AG09319 (cell line): Measurements from ENCODE around the gene ATF4.

ENCODE experiments used
- DNase-seq: peaks from one replicate; pipeline ENCODE4 v3.0.0-alpha.2; 2010; ENCODE audit warnings: low read depth; ENCODE audit errors: extremely low read depth
- TF ChIP-seq, protein P1 (sequence below): IDR thresholded peaks from 2 replicates; pipeline ENCODE4 v1.5.1; 2011; ENCODE audit warnings: low read depth, mild to moderate bottlenecking, inconsistent platforms, low read length, moderate library complexity

The ATF4 gene

DNA sequence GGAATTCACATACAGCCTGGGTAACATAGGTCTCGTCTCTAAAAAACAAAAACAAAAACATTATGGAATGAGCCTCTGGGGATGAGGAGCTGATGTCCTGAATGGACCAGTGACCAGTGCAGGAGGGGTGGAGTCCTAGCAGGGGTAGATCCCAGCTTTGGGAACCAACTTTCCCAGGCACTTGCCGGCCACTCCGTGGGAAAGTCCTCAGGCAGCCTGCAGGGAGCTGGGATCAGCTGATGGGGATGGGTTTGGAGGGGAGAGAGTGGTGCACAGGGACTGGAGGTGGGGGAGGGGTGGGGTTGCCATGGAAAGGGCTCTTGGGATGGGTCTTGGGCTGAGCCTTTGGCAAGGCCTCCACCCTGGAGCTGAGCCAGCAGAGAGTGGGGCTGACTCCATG, 44.5 kb upstream of the ATF4 start:
- no peak for DNase-seq
- TF ChIP-seq, protein P1, sequence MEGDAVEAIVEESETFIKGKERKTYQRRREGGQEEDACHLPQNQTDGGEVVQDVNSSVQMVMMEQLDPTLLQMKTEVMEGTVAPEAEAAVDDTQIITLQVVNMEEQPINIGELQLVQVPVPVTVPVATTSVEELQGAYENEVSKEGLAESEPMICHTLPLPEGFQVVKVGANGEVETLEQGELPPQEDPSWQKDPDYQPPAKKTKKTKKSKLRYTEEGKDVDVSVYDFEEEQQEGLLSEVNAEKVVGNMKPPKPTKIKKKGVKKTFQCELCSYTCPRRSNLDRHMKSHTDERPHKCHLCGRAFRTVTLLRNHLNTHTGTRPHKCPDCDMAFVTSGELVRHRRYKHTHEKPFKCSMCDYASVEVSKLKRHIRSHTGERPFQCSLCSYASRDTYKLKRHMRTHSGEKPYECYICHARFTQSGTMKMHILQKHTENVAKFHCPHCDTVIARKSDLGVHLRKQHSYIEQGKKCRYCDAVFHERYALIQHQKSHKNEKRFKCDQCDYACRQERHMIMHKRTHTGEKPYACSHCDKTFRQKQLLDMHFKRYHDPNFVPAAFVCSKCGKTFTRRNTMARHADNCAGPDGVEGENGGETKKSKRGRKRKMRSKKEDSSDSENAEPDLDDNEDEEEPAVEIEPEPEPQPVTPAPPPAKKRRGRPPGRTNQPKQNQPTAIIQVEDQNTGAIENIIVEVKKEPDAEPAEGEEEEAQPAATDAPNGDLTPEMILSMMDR, result no peak

DNA sequence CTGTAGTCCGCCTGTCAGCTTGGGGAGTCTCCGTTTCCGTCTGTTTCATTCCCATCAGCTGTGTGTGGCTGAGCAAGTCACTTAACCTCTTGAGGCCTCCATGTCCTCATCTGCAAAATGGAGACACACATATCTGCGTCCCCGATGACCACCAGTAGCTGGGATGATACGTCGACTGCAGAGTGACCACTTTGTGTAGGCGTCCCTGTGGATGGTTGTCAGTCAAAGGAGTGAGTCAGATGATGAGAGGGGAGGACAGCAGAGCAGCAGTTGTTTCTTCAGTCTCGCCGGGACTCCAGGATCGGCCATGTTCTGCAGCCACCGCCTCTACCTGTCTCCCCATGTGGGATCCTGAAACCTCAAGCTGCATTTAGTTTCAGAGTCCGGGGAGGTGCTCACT, 43.7 kb upstream of the ATF4 start:
- TF ChIP-seq, protein P1, result no peak

DNA sequence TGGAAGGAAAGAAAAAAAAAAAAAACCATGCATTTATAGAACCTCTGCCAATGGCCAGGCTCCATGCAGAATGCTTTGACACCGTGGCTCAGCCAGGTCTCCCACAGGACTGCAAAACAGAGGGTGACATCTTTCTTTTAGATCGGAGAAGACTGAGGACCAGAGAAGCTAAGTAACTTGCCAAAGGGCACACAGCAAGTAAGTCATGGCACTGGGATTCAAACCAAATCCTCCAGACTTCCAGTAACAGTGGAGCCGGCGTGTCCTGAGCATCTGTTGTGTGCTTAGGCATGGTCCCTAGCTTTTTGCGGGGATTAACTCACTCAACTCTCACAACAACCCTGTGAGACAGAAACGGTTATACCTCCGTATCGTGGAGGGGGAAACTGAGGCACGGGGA, 42.8 kb upstream of the ATF4 start:
- TF ChIP-seq, protein P1, result no peak
- no peak for DNase-seq

More for the DNA sequence above, 43.7 kb upstream of the ATF4 start:
- DNase-seq, result no peak

DNA sequence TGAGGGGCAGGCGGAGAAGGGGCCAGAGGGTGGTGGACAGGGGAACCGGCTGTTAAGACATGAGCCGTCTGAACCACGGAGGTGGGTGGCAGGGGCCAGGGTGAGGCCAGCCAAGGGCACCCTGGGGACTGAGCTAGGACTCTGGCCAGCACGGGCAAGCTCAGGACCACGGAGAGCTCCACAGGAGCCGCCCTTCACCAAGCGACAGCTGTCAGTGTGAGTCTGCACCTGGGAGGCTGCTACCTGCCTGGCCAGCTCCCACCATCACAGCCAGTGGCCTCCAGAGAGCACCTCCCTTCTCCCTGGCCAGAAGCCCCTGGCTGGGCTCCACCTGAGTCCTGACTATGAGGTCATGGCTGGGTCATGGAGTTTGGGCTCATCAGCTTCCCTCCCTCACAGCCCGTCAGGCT, 41.9 kb upstream of the ATF4 start:
- TF ChIP-seq, protein P1, result no peak
- DNase-seq, result no peak

DNA sequence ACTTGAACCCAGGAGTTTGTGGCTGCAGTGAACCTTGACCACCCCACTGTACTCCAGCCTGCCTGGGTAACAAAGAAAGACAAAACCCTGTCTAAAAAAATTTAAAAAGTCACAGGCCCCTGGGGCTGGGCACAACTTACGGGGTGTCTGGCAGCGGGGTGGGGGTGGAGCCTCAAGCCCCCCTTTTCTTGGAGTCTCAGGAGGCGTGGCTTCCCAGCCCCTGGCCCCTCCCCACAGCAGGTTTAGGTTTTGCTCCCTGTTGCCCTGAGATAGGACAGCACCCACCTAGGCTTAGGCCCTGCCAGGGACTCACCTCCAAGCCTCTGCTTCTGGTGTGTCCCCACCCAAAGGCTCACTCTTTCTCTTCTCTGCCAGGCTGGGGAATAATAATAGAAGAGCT, 41.1 kb upstream of the ATF4 start:
- no peak for DNase-seq
- TF ChIP-seq, protein P1, result no peak

DNA sequence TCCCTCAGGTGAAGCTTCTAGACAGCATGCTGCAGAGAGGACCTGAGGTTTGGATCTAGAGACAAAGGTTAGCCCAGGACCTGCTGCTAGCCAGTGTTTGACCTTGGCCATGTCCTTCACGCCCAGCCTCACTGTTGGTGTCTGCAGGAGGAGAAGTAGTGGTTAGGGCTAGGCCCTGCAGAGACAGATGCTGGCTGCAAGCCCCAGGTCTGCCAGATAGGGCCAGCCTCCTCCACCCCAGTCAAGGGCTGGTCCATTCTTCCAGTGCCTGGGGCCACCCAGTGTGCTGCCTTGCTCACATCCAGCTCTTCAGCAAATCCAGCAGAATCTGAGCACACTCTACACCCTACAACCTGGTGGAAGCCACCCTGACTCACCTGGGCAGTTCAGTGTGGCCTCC, 39.8 kb upstream of the ATF4 start:
- TF ChIP-seq, protein P1, result no peak

DNA sequence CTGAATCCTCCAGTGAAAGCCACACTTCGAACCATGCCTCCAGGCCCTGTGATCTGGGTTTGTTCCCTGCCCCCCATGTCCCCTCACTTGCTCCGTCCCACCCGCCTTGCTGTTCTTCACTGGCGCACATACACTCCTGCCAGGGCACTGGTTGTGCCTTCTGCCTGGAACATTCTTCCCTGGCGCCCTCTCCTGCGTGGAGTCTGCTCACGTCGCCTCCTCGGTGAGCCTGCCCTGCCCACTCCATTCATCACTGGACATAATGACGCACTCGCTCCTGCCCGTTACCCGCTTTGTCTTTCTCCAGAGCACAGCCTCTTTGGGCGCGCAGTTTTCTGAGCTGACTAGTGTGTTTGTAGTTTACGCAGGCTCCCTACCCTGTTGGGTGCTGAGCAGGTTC, 39.3 kb upstream of the ATF4 start:
- DNase-seq, result no peak
- TF ChIP-seq, protein P1, result no peak

More for the DNA sequence above, 39.8 kb upstream of the ATF4 start:
- DNase-seq, result no peak
